Testis (tissue), 2 donors: ENCODE measurements around the gene RIN2.

ENCODE experiments used
- CTCF ChIP-seq, 3 experiments: fragments of 450-650 bp in 2 of 3; fragments of 200-600 bp in 1 of 3; sonication (generic) in 1 of 3; IDR thresholded peaks; one replicate each; pipeline ENCODE4 v1.5.1; 2016 to 2019; ENCODE audit warnings: antibody characterized with exemption in 3 of 3, mild to moderate bottlenecking in 2 of 3, moderate library complexity in 1 of 3
- POLR2A ChIP-seq: fragments of 450-650 bp; IDR thresholded peaks from one replicate; pipeline ENCODE4 v1.6.1; 2017; ENCODE audit warnings: antibody characterized with exemption, mild to moderate bottlenecking, moderate library complexity

GRCh38 chr20:19777981-19778380 lies 19.9 kb downstream of the RIN2 start:
- no peak for TF ChIP-seq CTCF (IDR thresholded peaks at IDR 0.05)
- no peak for TF ChIP-seq POLR2A
